Endodermal cell (in vitro differentiated cells): ENCODE results near the gene NR1I3. TPM values are rescaled to one million over a fixed set of nuclear protein-coding genes. Genes with fewer than 3 reads are reported as not detected.

ENCODE experiments used
- DNase-seq: peaks from one replicate; pipeline ENCODE4 v3.0.0-alpha.2; 2017
- H3K27ac ChIP-seq: 2 replicates; pipeline ENCODE4 v1.5.1; 2013; ENCODE audit warnings: mild to moderate bottlenecking, low read depth, low read length, moderate library complexity
- H3K27me3 ChIP-seq: 2 replicates; pipeline ENCODE4 v1.6.1; 2013; ENCODE audit warnings: mild to moderate bottlenecking, low read length, moderate library complexity; ENCODE audit not compliant: insufficient read depth, control insufficient read depth, poor library complexity, severe bottlenecking
- H3K36me3 ChIP-seq: 2 replicates; pipeline ENCODE4 v1.7.0; 2013; ENCODE audit warnings: mild to moderate bottlenecking, low read length, moderate library complexity; ENCODE audit not compliant: control insufficient read depth, insufficient read depth
- H3K4me1 ChIP-seq: one replicate; pipeline ENCODE4 v1.7.0; 2013; ENCODE audit warnings: low read length; ENCODE audit not compliant: control insufficient read depth, insufficient read depth
- H3K4me3 ChIP-seq: 2 replicates; pipeline ENCODE4 v1.5.1; 2013; ENCODE audit warnings: mild to moderate bottlenecking, low read length, moderate library complexity
- H3K9ac ChIP-seq: 2 replicates; pipeline ENCODE4 v1.6.1; 2013; ENCODE audit warnings: mild to moderate bottlenecking, low read length, moderate library complexity; ENCODE audit not compliant: poor library complexity, severe bottlenecking; ENCODE audit errors: extremely low read depth
- H3K9me3 ChIP-seq: 2 replicates; pipeline ENCODE4 v1.6.1; 2013; ENCODE audit warnings: mild to moderate bottlenecking, low read length, moderate library complexity; ENCODE audit not compliant: control insufficient read depth
- H3K27ac Mint-ChIP-seq: 2 replicates; pipeline ENCODE4 v1.8.0; 2020; ENCODE audit warnings: mixed read lengths
- H3K27me3 Mint-ChIP-seq: 2 replicates; pipeline ENCODE4 v1.8.0; 2021; ENCODE audit warnings: mild to moderate bottlenecking, mixed read lengths; ENCODE audit not compliant: insufficient read depth
- H3K36me3 Mint-ChIP-seq: 2 replicates; pipeline ENCODE4 v1.8.0; 2020; ENCODE audit warnings: low read depth, mixed read lengths
- H3K4me1 Mint-ChIP-seq: 2 replicates; pipeline ENCODE4 v1.8.0; 2020; ENCODE audit warnings: mixed read lengths
- H3K4me3 Mint-ChIP-seq: 2 replicates; pipeline ENCODE4 v1.8.0; 2020; ENCODE audit warnings: mild to moderate bottlenecking, moderate library complexity, mixed read lengths
- H3K9me3 Mint-ChIP-seq: 2 replicates; pipeline ENCODE4 v1.8.0; 2020; ENCODE audit warnings: mild to moderate bottlenecking, mixed read lengths
- WGBS, 2 experiments: methylation state at CpG; one replicate each; pipeline versions ENCODE4 v1.1.5 to v1.1.7; 2013; ENCODE audit warnings: missing lambda C conversion rate in 2 of 2, mixed read lengths in 1 of 2; ENCODE audit not compliant: insufficient coverage in 1 of 2, insufficient read length in 1 of 2; 5-methylcytosine and 5-hydroxymethylcytosine counted together
- total RNA-seq, 2 donors: library from RNA; stranded (reverse); fragmentation: NEBNext Ultra II Directional in 1 of 2; extraction: Animal tissue kit (Norgen Biotek cat#: 25700) in 1 of 2; gene quantifications; 2 replicates in 1 of 2; 3 replicates in 1 of 2; pipeline ENCODE4 v1.2.1, GENCODE V29; 2021
- TF ChIP-seq, protein P1 (sequence below): fragments of 200-600 bp; sonication (generic); conservative IDR thresholded peaks from 2 replicates; pipeline ENCODE4 v1.5.0; 2021; ENCODE audit warnings: antibody characterized with exemption, mild to moderate bottlenecking

Gene NR1I3
- total RNA-seq, 2 donors from 2014 or later, result not detected

DNA sequence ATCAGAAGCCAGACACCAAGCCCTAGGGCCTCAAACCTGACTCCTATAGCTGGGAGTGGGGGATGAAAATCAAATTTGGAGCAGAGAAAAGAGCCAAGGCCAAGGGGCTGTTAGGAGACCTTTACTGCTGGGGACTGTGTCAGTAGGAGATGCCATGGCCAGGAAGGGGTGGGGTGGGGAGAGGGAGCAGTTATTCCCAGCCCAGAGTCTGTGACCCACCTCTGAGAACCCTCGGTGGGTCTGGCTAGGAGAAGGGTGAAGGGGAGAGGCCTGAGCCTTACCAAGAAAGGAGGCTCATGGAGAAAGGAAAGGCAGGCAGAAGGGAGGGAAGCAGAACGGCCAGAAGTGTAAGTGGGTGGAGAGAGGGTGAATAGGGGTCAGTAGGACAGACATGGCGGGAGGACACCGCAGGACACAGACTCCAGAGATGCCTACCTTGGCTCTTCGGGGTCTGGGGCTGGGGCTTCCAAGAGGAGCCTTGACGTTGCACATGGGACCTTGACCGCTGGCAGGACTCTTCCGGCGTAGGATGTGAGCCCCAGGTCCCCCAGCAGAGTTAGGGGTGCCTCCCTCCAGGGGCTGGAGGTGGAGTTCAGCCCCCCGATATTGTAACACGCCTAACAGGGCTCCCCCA, 40.3 kb downstream of the NR1I3 start:
- Mint-ChIP-seq H3K36me3 (peaks cover 2% of the 10 kb centered on the region), H3K27me3 (no peaks in the 10 kb centered on the region), H3K27ac (no peak overlapping the region), H3K4me3 (peak overlapping the region; percentile 31), H3K9me3 (no peaks in the 10 kb centered on the region), H3K4me1 (peaks cover 50% of the 10 kb centered on the region)
- Histone ChIP-seq H3K4me1 (peaks cover 15% of the 10 kb centered on the region), H3K9me3 (no peaks in the 10 kb centered on the region), H3K4me3 (no peak overlapping the region), H3K9ac (no peak overlapping the region), H3K27me3 (no peaks in the 10 kb centered on the region), H3K36me3 (no peaks in the 10 kb centered on the region), H3K27ac (no peak overlapping the region)
- TF ChIP-seq, protein P1, sequence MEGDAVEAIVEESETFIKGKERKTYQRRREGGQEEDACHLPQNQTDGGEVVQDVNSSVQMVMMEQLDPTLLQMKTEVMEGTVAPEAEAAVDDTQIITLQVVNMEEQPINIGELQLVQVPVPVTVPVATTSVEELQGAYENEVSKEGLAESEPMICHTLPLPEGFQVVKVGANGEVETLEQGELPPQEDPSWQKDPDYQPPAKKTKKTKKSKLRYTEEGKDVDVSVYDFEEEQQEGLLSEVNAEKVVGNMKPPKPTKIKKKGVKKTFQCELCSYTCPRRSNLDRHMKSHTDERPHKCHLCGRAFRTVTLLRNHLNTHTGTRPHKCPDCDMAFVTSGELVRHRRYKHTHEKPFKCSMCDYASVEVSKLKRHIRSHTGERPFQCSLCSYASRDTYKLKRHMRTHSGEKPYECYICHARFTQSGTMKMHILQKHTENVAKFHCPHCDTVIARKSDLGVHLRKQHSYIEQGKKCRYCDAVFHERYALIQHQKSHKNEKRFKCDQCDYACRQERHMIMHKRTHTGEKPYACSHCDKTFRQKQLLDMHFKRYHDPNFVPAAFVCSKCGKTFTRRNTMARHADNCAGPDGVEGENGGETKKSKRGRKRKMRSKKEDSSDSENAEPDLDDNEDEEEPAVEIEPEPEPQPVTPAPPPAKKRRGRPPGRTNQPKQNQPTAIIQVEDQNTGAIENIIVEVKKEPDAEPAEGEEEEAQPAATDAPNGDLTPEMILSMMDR, result no peak
- no peak for DNase-seq
- 91 to 97% methylated on average over 4 to 11 of the region's 11 CpGs for WGBS, 2 experiments

DNA sequence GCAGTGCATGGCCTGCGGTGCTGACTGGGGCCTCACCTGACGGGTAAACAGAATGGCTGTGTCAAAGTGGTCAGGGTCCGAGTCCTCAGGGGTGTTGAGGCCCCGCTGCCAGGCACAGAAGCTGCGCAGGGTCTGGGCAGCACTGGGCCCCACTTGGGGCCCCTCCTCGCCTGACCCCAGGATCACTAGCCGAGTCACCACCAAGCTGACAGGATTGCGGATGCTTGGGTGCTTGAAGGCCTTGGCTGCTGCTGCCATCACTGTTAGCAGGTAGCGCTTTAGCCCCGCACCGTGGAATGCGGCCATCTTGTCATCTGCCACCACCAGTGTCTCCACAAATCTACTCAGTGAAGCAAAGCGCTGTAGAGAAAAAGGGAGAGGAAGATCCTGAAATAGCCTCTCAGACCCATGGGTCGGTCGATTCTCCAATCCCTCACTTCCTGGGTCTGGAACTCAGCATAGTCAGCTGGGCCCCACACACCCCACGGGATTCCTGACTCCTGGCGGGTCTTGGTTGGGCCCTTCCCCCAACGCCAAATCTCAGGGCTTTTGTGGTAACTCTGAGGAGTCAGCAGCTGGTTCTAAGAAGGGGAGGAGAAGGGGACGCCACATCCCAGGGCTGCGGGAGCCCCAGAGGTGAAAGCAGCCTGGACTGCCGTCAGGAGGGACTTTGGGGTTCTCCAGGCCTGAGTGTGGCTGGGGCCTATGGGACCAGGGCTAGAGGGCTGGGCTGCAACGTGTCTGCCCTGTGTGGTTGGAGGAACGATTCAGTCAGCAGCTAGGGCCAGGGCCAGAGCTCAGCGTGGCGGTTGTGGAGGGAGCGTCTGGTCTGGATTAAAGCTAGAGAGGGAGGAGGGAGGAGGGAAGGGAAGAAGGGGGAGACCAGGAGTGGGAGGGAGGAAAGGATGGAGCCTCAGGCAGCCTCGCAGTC, 41.2 kb downstream of the NR1I3 start:
- DNase-seq, result peak; percentile 57
- Mint-ChIP-seq H3K4me3 (peak overlapping the region; percentile 31), H3K4me1 (peaks cover 50% of the 10 kb centered on the region), H3K27ac (peak overlapping the region; percentile 48), H3K9me3 (no peaks in the 10 kb centered on the region), H3K27me3 (no peaks in the 10 kb centered on the region), H3K36me3 (no peaks in the 10 kb centered on the region)
- Histone ChIP-seq H3K4me3 (no peak overlapping the region), H3K9ac (no peak overlapping the region), H3K27me3 (no peaks in the 10 kb centered on the region), H3K9me3 (no peaks in the 10 kb centered on the region), H3K36me3 (no peaks in the 10 kb centered on the region), H3K4me1 (peaks cover 13% of the 10 kb centered on the region), H3K27ac (peak overlapping the region; percentile 16)
- TF ChIP-seq, protein P1, result no peak
- WGBS, 2 experiments, result 84 to 88% methylated on average over 20 to 27 of the region's 27 CpGs

DNA sequence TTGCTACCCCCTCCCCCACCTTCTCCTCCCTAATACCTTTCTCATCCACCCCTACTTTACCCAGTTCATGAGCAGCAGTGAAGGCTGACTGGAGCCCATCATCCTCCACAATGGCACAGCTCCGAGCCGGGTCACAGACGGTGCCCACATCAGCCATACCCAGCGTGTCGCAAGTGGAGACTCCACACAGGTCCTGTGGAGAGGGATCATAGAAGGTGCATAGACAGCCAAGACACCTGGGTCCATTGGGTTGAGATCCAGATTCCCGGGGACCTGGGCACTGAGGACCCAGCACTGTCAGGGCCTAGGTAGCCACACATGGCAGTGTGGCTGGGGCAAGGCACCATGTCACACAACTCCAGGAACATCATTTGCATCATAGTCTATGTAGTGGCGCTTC, 41.9 kb downstream of the NR1I3 start:
- H3K4me1 Mint-ChIP-seq, result peaks cover 43% of the 10 kb centered on the region
- no peaks in the 10 kb centered on the region for H3K36me3 Mint-ChIP-seq
- H3K27me3 Mint-ChIP-seq, result no peaks in the 10 kb centered on the region
- no peak overlapping the region for H3K4me3 Mint-ChIP-seq
- H3K27ac ChIP-seq, result no peak overlapping the region
- no peaks in the 10 kb centered on the region for H3K9me3 Mint-ChIP-seq
- no peaks in the 10 kb centered on the region for H3K36me3 ChIP-seq
- H3K4me1 ChIP-seq, result peaks cover 8% of the 10 kb centered on the region
- DNase-seq, result no peak
- 95 to 96% methylated on average over 4 to 7 of the region's 7 CpGs for WGBS, 2 experiments
- TF ChIP-seq, protein P1, result no peak
- no peaks in the 10 kb centered on the region for H3K27me3 ChIP-seq
- no peak overlapping the region for H3K9ac ChIP-seq
- no peaks in the 10 kb centered on the region for H3K9me3 ChIP-seq
- H3K4me3 ChIP-seq, result no peak overlapping the region
- no peak overlapping the region for H3K27ac Mint-ChIP-seq
